SK-N-SH (cell line): ENCODE results near the gene TOPBP1. TPM values are rescaled to one million over a fixed set of nuclear protein-coding genes. Genes with fewer than 3 reads are reported as not detected.

Experiments used
- CTCF ChIA-PET: fragments of 300-600, 350-600 bp; formaldehyde crosslinking; extraction: SDS; loops from one replicate; lab custom pipeline; 2021; lab: Yijun Ruan, JAX
- POLR2A ChIA-PET: fragments of 350-600 bp; sonication (Branson Sonifier 250); formaldehyde crosslinking; extraction: SDS; loops from one replicate; lab custom pipeline; 2020; ENCODE audit warnings: antibody characterized with exemption, inconsistent platforms; lab: Yijun Ruan, JAX
- DNase-seq: peaks from one replicate; pipeline ENCODE4 v3.0.0; 2012
- H2AFZ ChIP-seq: fragments of 200-600 bp; sonication (generic); 2 replicates; pipeline ENCODE4 v1.8.1; 2016; ENCODE audit warnings: antibody characterized with exemption, mild to moderate bottlenecking, low read depth
- H3F3A ChIP-seq: fragments of 200-600 bp; sonication (generic); replicated peaks from 2 replicates; pipeline ENCODE3; 2016; ENCODE audit warnings: antibody characterized with exemption, mild to moderate bottlenecking; ENCODE audit not compliant: insufficient read depth
- H3K27ac ChIP-seq, 2 experiments: fragments of 200-500 bp in 1 of 2; fragments of 200-600 bp in 1 of 2; sonication (Bioruptor generic) in 1 of 2; sonication (generic), shearing (Covaris generic) in 1 of 2; 2 replicates each; pipeline versions ENCODE4 v1.5.1 to v1.6.1; 2014 to 2016; ENCODE audit warnings: low read depth in 2 of 2, inconsistent platforms in 1 of 2, low read length in 1 of 2, mild to moderate bottlenecking in 1 of 2, mixed read lengths in 1 of 2
- H3K27me3 ChIP-seq: fragments of 200-600 bp; sonication (generic), shearing (Covaris generic); 2 replicates; pipeline ENCODE4 v1.6.1; 2016; ENCODE audit warnings: mixed run types; ENCODE audit not compliant: insufficient read depth
- H3K36me3 ChIP-seq, 2 experiments: fragments of 200-500 bp in 1 of 2; fragments of 200-600 bp in 1 of 2; sonication (Bioruptor generic) in 1 of 2; sonication (generic) in 1 of 2; replicated peaks in 1 of 2; 2 replicates each; pipeline versions ENCODE3 to v1.5.1; 2014 to 2016; ENCODE audit warnings: low read length in 1 of 2, mild to moderate bottlenecking in 1 of 2; ENCODE audit not compliant: insufficient read depth in 2 of 2, control insufficient read depth in 1 of 2
- H3K4me1 ChIP-seq, 2 experiments: fragments of 200-500 bp in 1 of 2; fragments of 200-600 bp in 1 of 2; sonication (Bioruptor generic) in 1 of 2; sonication (generic), shearing (Covaris generic) in 1 of 2; 2 replicates each; pipeline versions ENCODE4 v1.5.1 to v1.6.1; 2014 to 2016; ENCODE audit warnings: low read depth in 1 of 2, low read length in 1 of 2, mixed run types in 1 of 2; ENCODE audit not compliant: insufficient read depth in 2 of 2, control insufficient read depth in 1 of 2
- H3K4me2 ChIP-seq: fragments of 200-600 bp; sonication (generic), shearing (Covaris generic); 2 replicates; pipeline ENCODE4 v1.6.1; 2017; ENCODE audit warnings: mixed run types
- H3K4me3 ChIP-seq, 2 experiments: fragments of 200-500 bp in 1 of 2; fragments of 200-600 bp in 1 of 2; sonication (Bioruptor generic) in 1 of 2; sonication (generic), shearing (Covaris generic) in 1 of 2; 2 replicates each; pipeline versions ENCODE4 v1.5.1 to v1.8.1; 2014 to 2016; ENCODE audit warnings: low read depth in 2 of 2, inconsistent platforms in 1 of 2, low read length in 1 of 2, mild to moderate bottlenecking in 1 of 2, mixed read lengths in 1 of 2, moderate library complexity in 1 of 2
- H3K79me2 ChIP-seq: fragments of 200-600 bp; sonication (generic); 2 replicates; pipeline ENCODE4 v1.8.1; 2017; ENCODE audit warnings: mild to moderate bottlenecking; ENCODE audit not compliant: insufficient read depth
- H3K9ac ChIP-seq: fragments of 200-600 bp; sonication (generic); 2 replicates; pipeline ENCODE4 v1.6.1; 2017; ENCODE audit warnings: mixed run types
- H3K9me2 ChIP-seq: fragments of 200-600 bp; sonication (generic); 2 replicates; pipeline ENCODE4 v1.6.1; 2017; ENCODE audit warnings: mixed run types
- H3K9me3 ChIP-seq: fragments of 200-600 bp; sonication (generic); 2 replicates; pipeline ENCODE4 v1.6.1; 2017; ENCODE audit warnings: mixed run types, mild to moderate bottlenecking, moderate library complexity
- H4K20me1 ChIP-seq: fragments of 200-600 bp; sonication (generic); 2 replicates; pipeline ENCODE4 v1.6.1; 2017; ENCODE audit warnings: mild to moderate bottlenecking, mixed run types; ENCODE audit not compliant: insufficient read depth
- ELF1 ChIP-seq: IDR thresholded peaks from 2 replicates; pipeline ENCODE4 v1.4.0; 2012
- FOXJ3 ChIP-seq: sonication (generic); formaldehyde crosslinking; IDR thresholded peaks from 2 replicates; pipeline ENCODE4 v1.5.1; 2020; ENCODE audit warnings: mild to moderate bottlenecking, missing genetic modification reagents
- FOXM1 ChIP-seq: IDR thresholded peaks from 2 replicates; pipeline ENCODE4 v1.4.0; 2012; ENCODE audit warnings: low read depth, mild to moderate bottlenecking
- GATA2 ChIP-seq: sonication (generic); formaldehyde crosslinking; IDR thresholded peaks from 2 replicates; pipeline ENCODE4 v1.5.0; 2020; ENCODE audit warnings: mild to moderate bottlenecking, missing genetic modification reagents
- MEF2A ChIP-seq: IDR thresholded peaks from 2 replicates; pipeline ENCODE4 v1.4.0; 2012; ENCODE audit warnings: low read depth, borderline replicate concordance
- POLR2AphosphoS5 ChIP-seq: IDR thresholded peaks from 2 replicates; pipeline ENCODE4 v1.6.1; 2012; ENCODE audit warnings: low read depth, low read length
- RFX5 ChIP-seq: IDR thresholded peaks from 2 replicates; pipeline ENCODE4 v1.6.1; 2012; ENCODE audit warnings: mild to moderate bottlenecking, improper control_type of control experiment, low read length
- RXRA ChIP-seq: IDR thresholded peaks from 2 replicates; pipeline ENCODE4 v1.4.0; 2012; ENCODE audit warnings: low read depth, mild to moderate bottlenecking, borderline replicate concordance
- TAF1 ChIP-seq: IDR thresholded peaks from 2 replicates; pipeline ENCODE4 v1.6.1; 2012; ENCODE audit warnings: low read depth, mild to moderate bottlenecking, low read length, moderate library complexity, borderline replicate concordance
- TCF12 ChIP-seq: IDR thresholded peaks from 2 replicates; pipeline ENCODE4 v1.4.0; 2012
- TEAD4 ChIP-seq: IDR thresholded peaks from 2 replicates; pipeline ENCODE4 v1.4.0; 2012; ENCODE audit warnings: mild to moderate bottlenecking, borderline replicate concordance; ENCODE audit not compliant: insufficient read depth
- WGBS: methylation state at CpG from one replicate; pipeline ENCODE4 v1.1.6; 2017; ENCODE audit warnings: low lambda C conversion rate; 5-methylcytosine and 5-hydroxymethylcytosine counted together
- polyA plus RNA-seq, 3 experiments: library from polyadenylated mRNA; depleted of rRNA; stranded (reverse); fragments of >200 nt; gene quantifications; 2 replicates each; pipeline ENCODE4 v1.2.3, GENCODE V29; 2012
- TF ChIP-seq, protein P1 (sequence below): IDR thresholded peaks from 2 replicates; pipeline ENCODE4 v1.4.0; 2012; ENCODE audit warnings: low read depth, borderline replicate concordance
- TF ChIP-seq, protein P2 (sequence below): fragments of 200-600 bp; sonication (generic); IDR thresholded peaks from 2 replicates; pipeline ENCODE4 v1.6.1; 2017; ENCODE audit warnings: antibody characterized with exemption, mild to moderate bottlenecking, moderate library complexity
- TF ChIP-seq, protein P3 (sequence below): fragments of 150-350 bp; IDR thresholded peaks from 2 replicates; pipeline ENCODE4 v1.6.1; 2017; ENCODE audit warnings: antibody characterized with exemption, low read length, low read depth, borderline replicate concordance
- TF ChIP-seq, protein P4 (sequence below): fragments of 150-350 bp; IDR thresholded peaks from 2 replicates; pipeline ENCODE4 v1.6.1; 2016; ENCODE audit warnings: mild to moderate bottlenecking, low read depth, low read length
- TF ChIP-seq, protein P5 (sequence below): IDR thresholded peaks from 2 replicates; pipeline ENCODE4 v1.6.1; 2012; ENCODE audit warnings: mild to moderate bottlenecking, low read depth, low read length, moderate library complexity

Gene TOPBP1
- polyA plus RNA-seq, 1 of the 3 experiments (the other 2 are of a cell fraction) = 15.7 TPM

DNA sequence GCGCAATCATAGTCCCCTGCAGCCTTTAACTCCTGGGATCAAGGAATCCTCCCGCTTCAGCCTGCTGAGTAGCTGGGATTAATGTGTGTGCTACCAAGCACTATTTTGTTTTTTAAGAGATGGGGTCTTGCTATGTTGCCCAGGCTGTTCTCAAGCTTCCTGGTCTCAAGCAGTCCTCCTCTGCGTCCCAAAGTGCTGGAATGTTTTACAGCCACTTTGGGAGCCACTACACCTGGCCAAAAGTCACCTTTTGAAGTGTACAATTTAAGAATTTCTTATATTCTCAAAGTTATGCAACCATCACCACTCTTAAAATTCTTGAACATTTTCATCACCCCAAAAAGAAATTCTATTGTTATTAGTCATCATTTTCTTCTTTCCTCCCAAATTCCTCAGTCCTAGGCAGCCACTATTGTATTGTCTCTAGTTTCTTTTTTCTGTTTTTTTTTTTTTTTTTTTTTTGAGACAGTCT, 70.4 kb downstream of the TOPBP1 start (continued):
- TF ChIP-seq, protein P1, sequence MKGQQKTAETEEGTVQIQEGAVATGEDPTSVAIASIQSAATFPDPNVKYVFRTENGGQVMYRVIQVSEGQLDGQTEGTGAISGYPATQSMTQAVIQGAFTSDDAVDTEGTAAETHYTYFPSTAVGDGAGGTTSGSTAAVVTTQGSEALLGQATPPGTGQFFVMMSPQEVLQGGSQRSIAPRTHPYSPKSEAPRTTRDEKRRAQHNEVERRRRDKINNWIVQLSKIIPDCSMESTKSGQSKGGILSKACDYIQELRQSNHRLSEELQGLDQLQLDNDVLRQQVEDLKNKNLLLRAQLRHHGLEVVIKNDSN = no peak

DNA sequence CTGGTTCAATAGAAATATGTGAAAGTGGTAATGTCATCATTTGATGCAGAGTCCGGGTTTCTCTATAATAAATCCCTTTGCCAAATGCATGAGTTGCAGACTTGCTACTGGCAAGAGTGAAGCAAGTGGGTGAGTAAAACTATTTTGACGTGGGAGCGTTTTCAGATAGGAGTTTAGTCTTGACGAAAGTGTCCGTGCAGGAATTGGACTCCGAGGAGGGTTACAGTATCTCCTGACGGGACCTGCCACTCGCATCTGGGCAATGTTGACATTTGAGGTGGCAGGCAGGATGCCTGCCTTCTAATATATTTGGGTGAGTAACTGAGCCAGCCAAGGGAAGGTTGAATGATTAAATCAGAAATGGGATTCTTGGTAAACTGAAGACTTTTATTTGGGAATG, 72.2 kb downstream of the TOPBP1 start:
- Histone ChIP-seq H3K4me3 (no peak overlapping the region), H3K36me3 (peaks cover 42 to 57% of the 10 kb centered on the region in 2 experiments), H3K79me2 (peaks cover 44% of the 10 kb centered on the region), H3K4me2 (no peak overlapping the region), H3K4me1 (peaks cover 0 to 9% of the 10 kb centered on the region in 2 experiments; a peak in 2 of 4 replicates), H3F3A (peaks cover 51% of the 10 kb centered on the region), H3K9me3 (no peaks in the 10 kb centered on the region), H3K9me2 (no peaks in the 10 kb centered on the region), H2AFZ (no peak overlapping the region), H3K9ac (no peak overlapping the region), H3K27me3 (no peaks in the 10 kb centered on the region), H4K20me1 (peaks cover 30% of the 10 kb centered on the region), H3K27ac (peak overlapping the region in 1 of 2 experiments; percentile 8; a peak in 2 of 4 replicates)
- DNase-seq = no peak
- ChIA-PET CTCF (interaction anchor here (1.1 kb wide), 1 partner anchor 11 kb away, joined by 4 read pairs; no protein-coding TSS in a partner anchor), POLR2A (no interaction called here)
- 91% methylated on average over 8 of the region's 8 CpGs for WGBS
- TF ChIP-seq RXRA (no peak), TEAD4 (no peak), TCF12 (no peak), POLR2AphosphoS5 (no peak)
- TF ChIP-seq, protein P2, sequence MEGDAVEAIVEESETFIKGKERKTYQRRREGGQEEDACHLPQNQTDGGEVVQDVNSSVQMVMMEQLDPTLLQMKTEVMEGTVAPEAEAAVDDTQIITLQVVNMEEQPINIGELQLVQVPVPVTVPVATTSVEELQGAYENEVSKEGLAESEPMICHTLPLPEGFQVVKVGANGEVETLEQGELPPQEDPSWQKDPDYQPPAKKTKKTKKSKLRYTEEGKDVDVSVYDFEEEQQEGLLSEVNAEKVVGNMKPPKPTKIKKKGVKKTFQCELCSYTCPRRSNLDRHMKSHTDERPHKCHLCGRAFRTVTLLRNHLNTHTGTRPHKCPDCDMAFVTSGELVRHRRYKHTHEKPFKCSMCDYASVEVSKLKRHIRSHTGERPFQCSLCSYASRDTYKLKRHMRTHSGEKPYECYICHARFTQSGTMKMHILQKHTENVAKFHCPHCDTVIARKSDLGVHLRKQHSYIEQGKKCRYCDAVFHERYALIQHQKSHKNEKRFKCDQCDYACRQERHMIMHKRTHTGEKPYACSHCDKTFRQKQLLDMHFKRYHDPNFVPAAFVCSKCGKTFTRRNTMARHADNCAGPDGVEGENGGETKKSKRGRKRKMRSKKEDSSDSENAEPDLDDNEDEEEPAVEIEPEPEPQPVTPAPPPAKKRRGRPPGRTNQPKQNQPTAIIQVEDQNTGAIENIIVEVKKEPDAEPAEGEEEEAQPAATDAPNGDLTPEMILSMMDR = no peak
- TF ChIP-seq, protein P3, sequence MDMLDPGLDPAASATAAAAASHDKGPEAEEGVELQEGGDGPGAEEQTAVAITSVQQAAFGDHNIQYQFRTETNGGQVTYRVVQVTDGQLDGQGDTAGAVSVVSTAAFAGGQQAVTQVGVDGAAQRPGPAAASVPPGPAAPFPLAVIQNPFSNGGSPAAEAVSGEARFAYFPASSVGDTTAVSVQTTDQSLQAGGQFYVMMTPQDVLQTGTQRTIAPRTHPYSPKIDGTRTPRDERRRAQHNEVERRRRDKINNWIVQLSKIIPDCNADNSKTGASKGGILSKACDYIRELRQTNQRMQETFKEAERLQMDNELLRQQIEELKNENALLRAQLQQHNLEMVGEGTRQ = no peak

DNA sequence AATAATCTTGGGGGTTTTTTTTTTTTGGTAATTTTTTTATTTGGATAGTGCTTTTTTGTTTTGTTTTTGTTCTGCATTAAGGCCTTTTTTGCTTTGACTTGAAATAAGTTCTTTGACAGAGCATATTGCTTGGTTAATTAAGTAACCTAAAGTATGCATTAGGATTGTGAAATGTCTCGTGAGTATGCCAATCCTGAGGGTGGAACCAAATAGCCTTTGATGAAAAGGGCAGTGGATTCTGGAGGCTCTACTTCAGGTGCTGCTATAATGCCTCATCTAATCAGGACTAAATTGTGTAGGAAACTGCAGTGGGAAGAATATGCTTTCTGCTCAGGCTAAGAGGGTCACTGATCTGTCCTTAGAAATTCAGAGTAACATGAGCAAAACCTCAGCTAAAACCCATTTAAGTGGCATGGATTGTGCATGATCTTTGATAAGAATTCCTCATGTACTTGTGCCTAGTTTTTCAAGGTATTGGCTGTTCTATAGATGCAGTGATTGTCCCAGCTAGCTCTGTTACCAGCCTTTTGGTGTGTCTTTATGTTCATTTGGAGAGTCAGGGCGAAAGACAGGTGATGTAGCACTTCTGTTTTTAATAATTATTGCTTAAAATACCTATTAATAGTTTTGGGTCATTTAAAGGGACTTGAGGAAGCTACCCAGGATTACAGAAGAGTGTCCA, 72.8 kb downstream of the TOPBP1 start:
- DNase-seq = no peak
- H3K9me2 ChIP-seq = no peaks in the 10 kb centered on the region
- no peaks in the 10 kb centered on the region for H3K9me3 ChIP-seq
- H3K4me2 ChIP-seq = no peak overlapping the region
- H3K36me3 ChIP-seq = peaks cover 48 to 63% of the 10 kb centered on the region in 2 experiments
- H3K4me1 ChIP-seq = peaks cover 0 to 14% of the 10 kb centered on the region in 2 experiments; a peak in 3 of 4 replicates
- peaks cover 34% of the 10 kb centered on the region for H4K20me1 ChIP-seq
- ChIA-PET POLR2A (no interaction called here), CTCF (interaction anchor here (1.1 kb wide), 1 partner anchor 10 kb away, joined by 4 read pairs; no protein-coding TSS in a partner anchor)
- no peak overlapping the region for H3K9ac ChIP-seq
- no peak overlapping the region for H3K27ac ChIP-seq
- H3F3A ChIP-seq = peaks cover 51% of the 10 kb centered on the region
- no peak overlapping the region for H2AFZ ChIP-seq
- WGBS = 88% methylated on average over 2 of the region's 2 CpGs
- H3K27me3 ChIP-seq = no peaks in the 10 kb centered on the region
- no peak overlapping the region for H3K4me3 ChIP-seq
- peaks cover 50% of the 10 kb centered on the region for H3K79me2 ChIP-seq
- TF ChIP-seq RXRA (no peak), ELF1 (no peak), TCF12 (no peak), TAF1 (no peak), RFX5 (no peak), FOXJ3 (CRISPR knock-in tag) (no peak), POLR2AphosphoS5 (no peak), FOXM1 (no peak), GATA2 (no peak), MEF2A (no peak)
- TF ChIP-seq, protein P4, sequence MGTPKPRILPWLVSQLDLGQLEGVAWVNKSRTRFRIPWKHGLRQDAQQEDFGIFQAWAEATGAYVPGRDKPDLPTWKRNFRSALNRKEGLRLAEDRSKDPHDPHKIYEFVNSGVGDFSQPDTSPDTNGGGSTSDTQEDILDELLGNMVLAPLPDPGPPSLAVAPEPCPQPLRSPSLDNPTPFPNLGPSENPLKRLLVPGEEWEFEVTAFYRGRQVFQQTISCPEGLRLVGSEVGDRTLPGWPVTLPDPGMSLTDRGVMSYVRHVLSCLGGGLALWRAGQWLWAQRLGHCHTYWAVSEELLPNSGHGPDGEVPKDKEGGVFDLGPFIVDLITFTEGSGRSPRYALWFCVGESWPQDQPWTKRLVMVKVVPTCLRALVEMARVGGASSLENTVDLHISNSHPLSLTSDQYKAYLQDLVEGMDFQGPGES = no peak
- TF ChIP-seq, protein P5, sequence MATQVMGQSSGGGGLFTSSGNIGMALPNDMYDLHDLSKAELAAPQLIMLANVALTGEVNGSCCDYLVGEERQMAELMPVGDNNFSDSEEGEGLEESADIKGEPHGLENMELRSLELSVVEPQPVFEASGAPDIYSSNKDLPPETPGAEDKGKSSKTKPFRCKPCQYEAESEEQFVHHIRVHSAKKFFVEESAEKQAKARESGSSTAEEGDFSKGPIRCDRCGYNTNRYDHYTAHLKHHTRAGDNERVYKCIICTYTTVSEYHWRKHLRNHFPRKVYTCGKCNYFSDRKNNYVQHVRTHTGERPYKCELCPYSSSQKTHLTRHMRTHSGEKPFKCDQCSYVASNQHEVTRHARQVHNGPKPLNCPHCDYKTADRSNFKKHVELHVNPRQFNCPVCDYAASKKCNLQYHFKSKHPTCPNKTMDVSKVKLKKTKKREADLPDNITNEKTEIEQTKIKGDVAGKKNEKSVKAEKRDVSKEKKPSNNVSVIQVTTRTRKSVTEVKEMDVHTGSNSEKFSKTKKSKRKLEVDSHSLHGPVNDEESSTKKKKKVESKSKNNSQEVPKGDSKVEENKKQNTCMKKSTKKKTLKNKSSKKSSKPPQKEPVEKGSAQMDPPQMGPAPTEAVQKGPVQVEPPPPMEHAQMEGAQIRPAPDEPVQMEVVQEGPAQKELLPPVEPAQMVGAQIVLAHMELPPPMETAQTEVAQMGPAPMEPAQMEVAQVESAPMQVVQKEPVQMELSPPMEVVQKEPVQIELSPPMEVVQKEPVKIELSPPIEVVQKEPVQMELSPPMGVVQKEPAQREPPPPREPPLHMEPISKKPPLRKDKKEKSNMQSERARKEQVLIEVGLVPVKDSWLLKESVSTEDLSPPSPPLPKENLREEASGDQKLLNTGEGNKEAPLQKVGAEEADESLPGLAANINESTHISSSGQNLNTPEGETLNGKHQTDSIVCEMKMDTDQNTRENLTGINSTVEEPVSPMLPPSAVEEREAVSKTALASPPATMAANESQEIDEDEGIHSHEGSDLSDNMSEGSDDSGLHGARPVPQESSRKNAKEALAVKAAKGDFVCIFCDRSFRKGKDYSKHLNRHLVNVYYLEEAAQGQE = no peak
